Lung (tissue), 12 donors: ENCODE measurements around the gene WDR88. TPM values are rescaled to one million over a fixed set of nuclear protein-coding genes. Genes with fewer than 3 reads are reported as not detected.
"Not testable (repeated sequence)": the region's sequence is repeated elsewhere in the genome, so short reads cannot be mapped to it uniquely, and the experiment has no call there.

Experiments used
- ATAC-seq: fragments of 200-7000 bp; cut with Tn5 transposase; one replicate; pipeline ENCODE4 v1.9.1; 2020; ENCODE audit warnings: moderate number of reproducible peaks; ENCODE audit not compliant: insufficient read depth, low FRiP score
- DNase-seq, 3 donors: peaks; one replicate each; pipeline ENCODE4 v3.0.0-alpha.2; 2013 to 2017
- H3K27ac ChIP-seq, 2 donors: one replicate each; pipeline ENCODE4 v1.5.1; 2013; ENCODE audit warnings: mild to moderate bottlenecking in 2 of 2, moderate library complexity in 2 of 2, control low read depth in 1 of 2, inconsistent platforms in 1 of 2, low read depth in 1 of 2, low read length in 1 of 2
- H3K27me3 ChIP-seq, 3 donors: one replicate each; pipeline ENCODE4 v1.5.1; 2013; ENCODE audit warnings: low read length in 2 of 3; ENCODE audit not compliant: control insufficient read depth in 3 of 3, insufficient read depth in 3 of 3
- H3K36me3 ChIP-seq, 4 donors: one replicate each; pipeline ENCODE4 v1.5.1; 2013; ENCODE audit warnings: low read length in 4 of 4, mild to moderate bottlenecking in 1 of 4, moderate library complexity in 1 of 4; ENCODE audit not compliant: control insufficient read depth in 4 of 4, insufficient read depth in 4 of 4
- H3K4me1 ChIP-seq, 5 donors: one replicate each; pipeline ENCODE4 v1.5.1; 2013; ENCODE audit warnings: low read length in 5 of 5, mild to moderate bottlenecking in 2 of 5, moderate library complexity in 1 of 5; ENCODE audit not compliant: control insufficient read depth in 5 of 5, insufficient read depth in 5 of 5
- H3K4me3 ChIP-seq: one replicate; pipeline ENCODE4 v1.5.1; 2013; ENCODE audit warnings: mild to moderate bottlenecking, control low read depth, moderate library complexity
- H3K9ac ChIP-seq, 2 donors: one replicate each; pipeline ENCODE4 v1.5.1; 2013; ENCODE audit warnings: low read length in 2 of 2, control low read depth in 1 of 2; ENCODE audit not compliant: insufficient read depth in 1 of 2
- H3K9me3 ChIP-seq, 4 donors: one replicate each; pipeline ENCODE4 v1.5.1; 2013; ENCODE audit warnings: low read length in 3 of 4, mild to moderate bottlenecking in 1 of 4, moderate library complexity in 1 of 4; ENCODE audit not compliant: control insufficient read depth in 4 of 4, insufficient read depth in 3 of 4
- CTCF ChIP-seq: IDR thresholded peaks from 2 replicates; pipeline ENCODE4 v1.5.1; 2012; ENCODE audit warnings: mild to moderate bottlenecking; ENCODE audit errors: control extremely low read depth, extremely low read depth
- WGBS, 2 donors: extraction: QIAGEN DNeasy Blood & Tissue Kit; methylation state at CpG; one replicate each; pipeline ENCODE4 v1.1.7; 2013; 5-methylcytosine and 5-hydroxymethylcytosine counted together
- polyA plus RNA-seq, 2 donors: library from polyadenylated mRNA; stranded (reverse); fragments of 200-250 nt; gene quantifications; one replicate each; pipeline ENCODE4 v1.2.1, GENCODE V29; 2013
- total RNA-seq, 2 donors: library from RNA; depleted of rRNA in 1 of 2; stranded (reverse); fragments of >200 nt in 1 of 2; gene quantifications; one replicate each; pipeline ENCODE4 v1.2.1, GENCODE V29; 2014 to 2021
- donor health status: control.
- donor health status: control.
- donor health status: Bipolar disorder and iron deficiency.
- donor health status: healthy.
- donor health status: DM: yes; HTN: yes; CAD: no.

The WDR88 gene
- total and polyA plus RNA-seq, 4 donors: not detected

- Histone ChIP-seq H3K27ac (no peak overlapping the region), H3K27me3 (no peaks in the 10 kb centered on the region), H3K36me3 (peaks cover 13 to 24% (median 16%) of the 10 kb centered on the region in 4 donors), H3K9me3 (no peaks in the 10 kb centered on the region), H3K4me3 (no peak overlapping the region), H3K9ac (no peak overlapping the region), H3K4me1 (no peaks in the 10 kb centered on the region)
- ATAC-seq (no peak), DNase-seq (no peak)
- no peak for TF ChIP-seq CTCF
- WGBS, 2 donors: 96 to 98% methylated on average over 10 of the region's 10 CpGs
Observed at GRCh38 chr19:33118643-33119042, 13.3 kb upstream of the WDR88 start.

DNA sequence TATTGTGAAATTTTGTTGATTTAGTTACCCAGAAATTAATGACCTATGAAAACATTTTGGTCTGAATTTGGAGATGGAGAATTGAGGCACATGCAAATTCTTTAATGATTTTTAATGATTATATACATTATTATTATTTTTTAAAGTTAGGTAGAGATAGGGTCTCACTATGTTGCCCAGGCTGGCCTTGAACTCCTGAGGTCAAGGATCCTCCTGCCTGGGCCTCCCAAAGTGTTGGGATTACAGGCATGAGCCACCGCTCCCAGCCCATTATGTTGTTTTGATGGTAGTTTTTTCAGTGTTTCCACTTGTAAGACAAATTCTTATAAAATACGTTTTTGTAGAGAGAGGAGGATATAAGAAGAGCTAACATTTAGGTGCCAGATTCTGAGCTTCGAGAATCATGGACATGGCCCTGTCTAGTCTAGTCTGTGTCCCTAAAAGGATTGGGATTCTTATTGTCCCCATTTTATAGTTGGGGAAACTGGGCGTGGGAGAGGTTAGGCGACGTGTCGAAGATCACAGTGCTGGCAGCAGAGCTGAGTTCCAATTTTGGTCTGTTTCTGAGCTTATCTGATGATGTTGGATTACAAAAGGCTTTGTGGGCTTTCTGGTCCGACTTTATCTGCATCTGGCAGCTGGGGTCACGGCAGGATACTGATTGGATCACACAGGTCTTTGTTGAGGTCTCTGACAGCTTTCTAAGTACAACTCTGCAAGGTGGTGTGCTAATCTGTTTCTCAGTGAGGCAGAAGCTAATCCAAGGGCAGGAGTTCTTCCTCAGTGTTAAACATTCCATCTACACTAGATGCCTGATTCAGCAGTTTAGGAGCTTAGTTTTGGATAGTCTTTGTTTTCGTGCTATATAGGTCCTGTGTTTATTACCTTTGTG is 7.5 kb upstream of the WDR88 start:
- Histone ChIP-seq H3K27ac (no peak overlapping the region), H3K4me3 (no peak overlapping the region), H3K9me3 (no peaks in the 10 kb centered on the region), H3K9ac (no peak overlapping the region), H3K4me1 (no peaks in the 10 kb centered on the region), H3K27me3 (no peaks in the 10 kb centered on the region), H3K36me3 (peaks cover 0 to 14% (median 7%) of the 10 kb centered on the region in 4 donors)
- 82% methylated on average over 10 of the region's 10 CpGs for WGBS, 2 donors
- ATAC-seq: no peak
- no peak for DNase-seq
- TF ChIP-seq CTCF: no peak

DNA sequence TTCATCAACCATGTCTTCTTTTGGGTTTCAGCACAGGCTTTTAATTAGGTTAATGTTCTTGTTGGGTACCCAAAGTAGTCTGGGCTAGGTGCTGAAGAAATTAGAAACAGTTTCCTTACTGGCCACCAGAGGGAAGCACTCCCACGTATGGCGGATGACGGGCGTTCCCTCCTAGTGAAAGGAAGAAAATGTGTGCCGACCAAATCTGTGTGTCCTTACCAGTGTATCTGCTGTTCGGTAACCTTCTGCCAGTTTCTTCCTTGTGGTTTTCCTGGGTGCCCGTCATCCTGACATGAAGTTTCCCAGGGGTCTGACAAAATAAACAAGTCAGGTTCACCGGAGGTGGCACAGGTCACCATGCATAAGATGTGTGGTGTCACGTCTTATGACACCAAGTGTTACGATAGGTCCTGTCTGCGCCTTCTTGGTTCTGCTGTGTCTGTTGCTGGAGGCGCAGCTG is 6.0 kb upstream of the WDR88 start:
- no peak overlapping the region for H3K27ac ChIP-seq
- no peaks in the 10 kb centered on the region for H3K27me3 ChIP-seq
- H3K9me3 ChIP-seq: no peaks in the 10 kb centered on the region
- H3K4me1 ChIP-seq: no peaks in the 10 kb centered on the region
- no peak overlapping the region for H3K9ac ChIP-seq
- peak; percentile 64 for TF ChIP-seq CTCF
- peak; percentile 66 for ATAC-seq
- peaks cover 0 to 14% (median 13%) of the 10 kb centered on the region in 4 donors for H3K36me3 ChIP-seq
- WGBS, 2 donors: 36 to 41% methylated on average over 12 of the region's 12 CpGs
- peak; percentile 47 to 66 (median 64) for DNase-seq
- no peak overlapping the region for H3K4me3 ChIP-seq

GRCh38 chr19:33126712-33127111 is 5.2 kb upstream of the WDR88 start:
- ATAC-seq, H3K4me1 ChIP-seq, H3K27ac ChIP-seq, H3K27me3 ChIP-seq, H3K9me3 ChIP-seq, H3K4me3 ChIP-seq, H3K9ac ChIP-seq, DNase-seq: not testable (repeated sequence)
- peaks cover 0 to 14% (median 13%) of the 10 kb centered on the region in 4 donors for H3K36me3 ChIP-seq
- WGBS, 2 donors: 95 to 97% methylated on average over 8 of the region's 8 CpGs
